ENCODE data around the gene CCDC201.
"Not testable (repeated sequence)": the region's sequence is repeated elsewhere in the genome, so short reads cannot be mapped to it uniquely, and the experiment has no call there.

CCDC201 gene

DNA sequence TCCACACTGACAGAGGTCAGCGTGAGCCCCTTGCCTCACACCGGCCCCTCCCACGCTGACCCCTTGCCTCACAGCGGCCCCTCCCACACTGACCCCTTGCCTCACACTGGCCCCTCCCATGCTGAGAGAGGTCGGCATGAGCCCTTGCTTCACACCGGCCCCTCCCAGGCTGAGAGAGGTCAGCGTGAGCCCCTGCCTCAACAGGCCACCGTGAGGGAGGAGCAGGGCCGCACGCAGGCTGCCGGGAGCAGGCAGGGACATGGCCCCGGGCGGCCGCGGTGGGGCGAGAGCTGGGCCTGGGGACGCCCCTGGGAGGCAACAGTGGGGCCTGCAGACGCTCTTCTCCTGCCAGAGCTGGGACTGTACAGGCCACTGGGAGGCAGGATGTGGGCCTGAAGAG lies 59.1 kb downstream of the CCDC201 start:
- DNase-seq: not testable (repeated sequence)

DNA sequence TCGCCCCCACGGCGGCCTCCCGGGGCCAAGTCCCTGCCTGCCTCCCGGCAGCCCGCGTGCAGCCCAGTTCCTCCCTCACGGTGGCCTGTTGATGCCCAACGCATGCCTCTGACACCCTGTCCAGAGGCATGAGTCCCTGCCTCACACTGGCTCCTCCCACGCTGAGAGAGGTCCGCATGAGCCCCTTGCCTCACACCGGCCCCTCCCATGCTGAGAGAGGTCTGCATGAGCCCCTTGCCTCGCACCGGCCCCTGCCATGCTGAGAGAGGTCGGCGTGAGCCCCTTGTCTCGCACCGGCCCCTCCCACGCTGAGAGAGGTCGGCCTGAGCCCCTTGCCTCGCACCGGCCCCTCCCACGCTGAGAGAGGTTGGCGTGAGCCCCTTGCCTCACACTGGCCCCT lies 59.9 kb downstream of the CCDC201 start:
- no peak for DNase-seq

DNA sequence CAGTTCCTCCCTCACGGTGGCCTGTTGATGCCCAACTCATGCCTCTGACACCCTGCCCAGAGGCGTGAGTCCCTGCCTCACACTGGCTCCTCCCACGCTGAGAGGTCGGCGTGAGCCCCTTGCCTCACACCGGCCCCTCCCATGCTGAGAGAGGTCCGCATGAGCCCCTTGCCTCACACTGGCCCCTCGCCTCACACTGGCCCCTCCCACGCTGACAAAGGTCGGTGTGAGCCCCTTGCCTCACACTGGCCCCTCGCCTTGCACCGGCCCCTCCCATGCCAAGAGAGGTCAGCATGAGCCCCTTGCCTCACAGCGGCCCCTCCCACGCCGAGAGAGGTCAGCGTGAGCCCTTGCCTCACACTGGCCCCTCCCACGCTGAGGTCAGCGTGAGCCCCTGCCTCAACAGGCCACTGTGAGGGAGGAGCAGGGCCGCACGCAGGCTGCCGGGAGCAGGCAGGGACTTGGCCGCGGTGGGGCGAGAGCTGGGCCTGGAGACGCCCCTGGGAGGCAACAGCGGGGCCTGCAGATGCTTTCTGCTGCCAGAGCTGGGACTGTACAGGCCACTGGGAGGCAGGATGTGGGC lies 61.1 kb downstream of the CCDC201 start:
- not testable (repeated sequence) for DNase-seq

GRCh38 chr7:45810451-45811005 lies 62.4 kb downstream of the CCDC201 start:
- DNase-seq: not testable (repeated sequence)

Data from NCI-H524 (cell line).